Sigmoid colon (tissue), 7 donors: ENCODE data around the gene TLL2. TPM values are rescaled to one million over a fixed set of nuclear protein-coding genes. Genes with fewer than 3 reads are reported as not detected.

Source experiments
- DNase-seq: peaks from one replicate; pipeline ENCODE4 v3.0.0-alpha.2; 2019
- H3K27ac ChIP-seq, 4 donors: fragments of 200-600 bp; sonication (generic); one replicate each; pipeline ENCODE4 v1.5.1; 2016 to 2019; ENCODE audit warnings: mild to moderate bottlenecking in 1 of 4
- H3K27me3 ChIP-seq, 3 donors: fragments of 200-600 bp; sonication (generic); one replicate each; pipeline ENCODE4 v1.5.1; 2019; ENCODE audit warnings: mild to moderate bottlenecking in 1 of 3
- H3K36me3 ChIP-seq, 4 donors: fragments of 200-600 bp; sonication (generic); one replicate each; pipeline ENCODE4 v1.5.1; 2016 to 2019
- H3K4me1 ChIP-seq, 4 donors: fragments of 200-600 bp; sonication (generic); one replicate each; pipeline ENCODE4 v1.5.1; 2017 to 2019
- H3K4me3 ChIP-seq, 4 donors: fragments of 200-600 bp; sonication (generic); one replicate each; pipeline ENCODE4 v1.5.1; 2017 to 2019; ENCODE audit warnings: mild to moderate bottlenecking in 2 of 4, moderate library complexity in 1 of 4
- H3K9me3 ChIP-seq, 4 donors: fragments of 200-600 bp in 3 of 4; sonication (generic) in 3 of 4; one replicate each; pipeline versions ENCODE4 v1.5.1 to v1.6.1; 2013 to 2019
- CTCF ChIP-seq, 4 experiments: fragments of 450-650 bp in 3 of 4; fragments of 200-600 bp in 1 of 4; IDR thresholded peaks; one replicate each; pipeline ENCODE4 v1.5.1; 2016 to 2019; ENCODE audit warnings: antibody characterized with exemption in 4 of 4, mild to moderate bottlenecking in 3 of 4, moderate library complexity in 2 of 4
- EP300 ChIP-seq, 4 donors: sonication (generic); formaldehyde crosslinking; IDR thresholded peaks; one replicate each; pipeline ENCODE4 v1.6.1; 2017; ENCODE audit warnings: antibody characterized with exemption in 4 of 4
- POLR2A ChIP-seq, 2 donors: fragments of 450-650 bp; IDR thresholded peaks; one replicate each; pipeline ENCODE4 v1.6.1; 2016; ENCODE audit warnings: antibody characterized with exemption in 2 of 2, mild to moderate bottlenecking in 2 of 2, moderate library complexity in 2 of 2
- POLR2AphosphoS5 ChIP-seq, 4 donors: sonication (generic); formaldehyde crosslinking; IDR thresholded peaks; one replicate each; pipeline ENCODE4 v1.6.1; 2017; ENCODE audit warnings: antibody characterized with exemption in 4 of 4
- WGBS, 2 donors: extraction: QIAGEN DNeasy Blood & Tissue Kit; methylation state at CpG; one replicate each; pipeline ENCODE4 v1.1.7; 2013; 5-methylcytosine and 5-hydroxymethylcytosine counted together
- intact Hi-C: fragments of 100-400 bp; cut with DNase I; formaldehyde crosslinking; loops from one replicate; pipeline ENCODE4 v1.15.1; 2023
- polyA plus RNA-seq, 3 donors: library from polyadenylated mRNA; stranded (reverse); fragments of 200-250 nt; gene quantifications; one replicate each; pipeline ENCODE4 v1.2.3, GENCODE V29; 2013
- total RNA-seq, 4 donors: library from RNA; depleted of rRNA; stranded (reverse); fragments of >200 nt; gene quantifications; one replicate each; pipeline ENCODE4 v1.1.0, GENCODE V29; 2016
- donor health status: healthy with polysubstance abuse.
- donor health status: Bipolar disorder and iron deficiency.
- donor health status: healthy.

The TLL2 gene
- total and polyA plus RNA-seq, 7 donors, result 0.14 to 2.2 (median 0.36) TPM; not detected in 2

DNA sequence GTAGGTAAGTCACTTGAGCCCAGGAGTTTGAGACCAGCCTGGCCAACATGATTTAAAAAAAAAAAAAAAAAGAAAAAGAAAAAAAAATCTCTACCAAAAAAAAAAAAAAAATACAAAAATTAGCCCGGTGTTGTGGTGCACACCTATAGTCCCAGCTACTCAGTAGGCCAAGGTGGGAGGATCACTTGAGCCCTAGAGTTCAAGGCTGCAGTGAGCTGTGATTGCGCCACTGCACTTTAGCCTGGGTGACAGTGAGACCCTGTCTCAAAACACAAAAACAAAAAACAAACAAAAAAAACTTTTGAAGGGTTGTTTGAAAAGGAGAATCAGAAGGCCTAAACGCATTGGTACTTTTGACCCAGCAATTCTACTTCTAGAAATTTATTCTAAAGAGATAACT, 13.7 kb downstream of the TLL2 start:
- Histone ChIP-seq H3K4me1 (no peaks in the 10 kb centered on the region), H3K27me3 (no peaks in the 10 kb centered on the region), H3K9me3 (no peaks in the 10 kb centered on the region), H3K27ac (no peak overlapping the region), H3K36me3 (no peaks in the 10 kb centered on the region), H3K4me3 (no peak overlapping the region)
- WGBS, 2 donors, result 95 to 99% methylated on average over 3 of the region's 3 CpGs
- TF ChIP-seq POLR2A (IDR thresholded peaks at IDR 0.05) (no peak), POLR2AphosphoS5 (IDR thresholded peaks at IDR 0.05) (no peak), CTCF (IDR thresholded peaks at IDR 0.05) (no peak), EP300 (IDR thresholded peaks at IDR 0.05) (no peak)
- intact Hi-C loops, result no loop called here
- DNase-seq, result no peak

- Histone ChIP-seq H3K4me3 (no peak overlapping the region), H3K4me1 (no peaks in the 10 kb centered on the region), H3K27ac (no peak overlapping the region), H3K36me3 (no peaks in the 10 kb centered on the region), H3K9me3 (no peaks in the 10 kb centered on the region), H3K27me3 (no peaks in the 10 kb centered on the region)
- WGBS, 2 donors, result 64 to 79% methylated on average over 5 of the region's 5 CpGs
- no peak for TF ChIP-seq POLR2AphosphoS5 (IDR thresholded peaks at IDR 0.05)
- TF ChIP-seq EP300 (IDR thresholded peaks at IDR 0.05), result no peak
- no peak for TF ChIP-seq CTCF (IDR thresholded peaks at IDR 0.05)
- intact Hi-C loops, result no loop called here
- DNase-seq, result no peak
Measured at GRCh38 chr10:96497391-96497790, 16.3 kb downstream of the TLL2 start.

DNA sequence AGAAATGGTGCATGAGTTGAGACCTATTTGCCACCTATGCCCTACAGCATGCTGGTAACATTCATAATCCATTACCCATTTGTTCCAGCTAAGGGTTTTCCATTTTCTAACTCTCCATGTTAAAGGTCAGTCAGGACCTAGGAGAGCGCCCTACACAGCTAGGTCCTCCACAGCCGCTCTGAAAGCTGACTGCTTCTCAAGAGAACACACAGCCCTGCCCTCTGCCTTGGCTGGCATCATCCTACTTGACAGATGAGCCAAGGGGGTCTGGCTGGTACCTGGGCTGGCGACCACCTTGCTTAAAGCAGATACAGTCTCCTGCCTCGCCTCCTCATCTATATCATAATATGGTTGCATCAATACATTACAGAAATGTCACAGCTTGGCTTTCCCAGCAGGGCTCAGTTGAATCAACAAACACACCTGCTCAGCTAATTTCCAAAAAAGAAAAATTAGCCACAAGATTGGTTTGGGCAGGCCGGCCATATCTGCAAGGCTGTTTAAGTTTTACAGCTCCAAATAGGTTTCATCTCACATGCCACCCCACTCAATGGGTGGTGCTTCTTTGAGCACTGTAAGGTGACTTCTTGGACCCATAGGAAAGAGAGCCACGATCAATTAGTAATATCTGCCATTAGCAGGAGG, 17.3 kb downstream of the TLL2 start:
- no peaks in the 10 kb centered on the region for H3K4me1 ChIP-seq
- no peaks in the 10 kb centered on the region for H3K36me3 ChIP-seq
- DNase-seq, result no peak
- no peak overlapping the region for H3K27ac ChIP-seq
- no peaks in the 10 kb centered on the region for H3K27me3 ChIP-seq
- intact Hi-C loops, result no loop called here
- 46 to 68% methylated on average over 6 of the region's 6 CpGs for WGBS, 2 donors
- H3K4me3 ChIP-seq, result no peak overlapping the region
- TF ChIP-seq POLR2AphosphoS5 (IDR thresholded peaks at IDR 0.05) (no peak), CTCF (IDR thresholded peaks at IDR 0.05) (no peak), EP300 (IDR thresholded peaks at IDR 0.05) (no peak), POLR2A (IDR thresholded peaks at IDR 0.05) (no peak)
- H3K9me3 ChIP-seq, result no peaks in the 10 kb centered on the region

DNA sequence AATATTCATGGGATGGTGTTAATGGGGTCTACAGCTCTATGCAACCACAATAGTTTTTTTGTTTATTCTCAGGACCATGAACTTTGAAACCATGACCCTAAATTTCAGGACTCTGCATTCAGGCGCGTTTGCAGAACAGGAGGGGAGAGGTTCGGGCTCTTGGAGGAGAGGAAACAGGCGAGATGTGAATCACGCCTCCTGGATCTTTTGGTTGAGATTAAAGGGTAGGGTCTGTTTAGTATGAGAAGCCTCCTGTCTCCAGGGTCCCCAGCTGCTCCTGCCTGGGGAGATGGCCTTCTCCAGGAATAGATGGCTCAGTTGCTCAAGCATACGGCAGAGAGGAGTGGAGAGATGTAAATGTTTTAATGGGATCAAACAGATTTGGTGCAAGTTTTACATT, 18.2 kb downstream of the TLL2 start:
- TF ChIP-seq POLR2A (IDR thresholded peaks at IDR 0.05) (no peak), CTCF (IDR thresholded peaks at IDR 0.05) (no peak), POLR2AphosphoS5 (IDR thresholded peaks at IDR 0.05) (no peak), EP300 (IDR thresholded peaks at IDR 0.05) (no peak)
- H3K4me1 ChIP-seq, result no peaks in the 10 kb centered on the region
- intact Hi-C loops, result no loop called here

DNA sequence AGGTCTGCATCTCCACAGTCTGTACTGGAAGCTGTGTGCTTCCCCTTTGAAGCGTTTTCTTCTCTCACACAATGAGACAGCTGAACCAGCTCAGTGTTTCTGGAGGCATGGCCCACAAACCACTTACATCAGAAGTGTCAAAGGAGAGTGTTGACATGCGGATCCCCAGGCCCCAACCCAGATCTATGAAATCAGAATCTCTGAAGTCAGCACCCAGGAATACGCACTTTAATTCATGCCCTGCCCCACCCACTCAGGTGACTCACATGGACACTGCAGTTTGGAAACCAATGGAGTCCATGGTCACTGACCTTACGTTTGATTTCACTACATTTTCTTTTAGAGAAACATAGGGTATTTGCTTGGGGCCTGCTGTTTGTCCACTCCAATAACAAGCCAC, 19.0 kb downstream of the TLL2 start:
- Histone ChIP-seq H3K4me3 (no peak overlapping the region), H3K9me3 (no peaks in the 10 kb centered on the region), H3K27me3 (no peaks in the 10 kb centered on the region), H3K4me1 (no peaks in the 10 kb centered on the region), H3K36me3 (no peaks in the 10 kb centered on the region), H3K27ac (no peak overlapping the region)
- intact Hi-C loops, result no loop called here
- 82 to 89% methylated on average over 4 of the region's 4 CpGs for WGBS, 2 donors
- DNase-seq, result no peak
- TF ChIP-seq POLR2AphosphoS5 (IDR thresholded peaks at IDR 0.05), result no peak
- TF ChIP-seq EP300 (IDR thresholded peaks at IDR 0.05), result no peak
- no peak for TF ChIP-seq POLR2A (IDR thresholded peaks at IDR 0.05)
- TF ChIP-seq CTCF (IDR thresholded peaks at IDR 0.05), result no peak

More for the DNA sequence above, 18.2 kb downstream of the TLL2 start:
- H3K36me3 ChIP-seq, result no peaks in the 10 kb centered on the region
- no peak overlapping the region for H3K4me3 ChIP-seq
- 92 to 93% methylated on average over 6 of the region's 6 CpGs for WGBS, 2 donors
- no peak for DNase-seq
- no peak overlapping the region for H3K27ac ChIP-seq
- H3K27me3 ChIP-seq, result no peaks in the 10 kb centered on the region
- no peaks in the 10 kb centered on the region for H3K9me3 ChIP-seq
